Parathyroid adenoma (tissue), 2 donors: ENCODE results near the gene SSR2.

Experiments used
- H2AFZ ChIP-seq: fragments of 300-600 bp; sonication (generic); one replicate; pipeline ENCODE4 v1.7.0; 2017; ENCODE audit warnings: antibody characterized with exemption, mild to moderate bottlenecking
- H3K27ac ChIP-seq: fragments of 300-600 bp; sonication (generic); one replicate; pipeline ENCODE4 v1.7.0; 2017
- H3K27me3 ChIP-seq: fragments of 300-600 bp; sonication (generic); one replicate; pipeline ENCODE4 v1.7.0; 2017; ENCODE audit warnings: low read length; ENCODE audit not compliant: control insufficient read depth, insufficient read depth
- H3K36me3 ChIP-seq: fragments of 300-600 bp; sonication (generic); one replicate; pipeline ENCODE4 v1.7.0; 2017; ENCODE audit warnings: low read length; ENCODE audit not compliant: control insufficient read depth, insufficient read depth
- H3K4me1 ChIP-seq: fragments of 300-600 bp; sonication (generic); one replicate; pipeline ENCODE4 v1.7.0; 2017; ENCODE audit warnings: control low read depth
- H3K4me2 ChIP-seq: fragments of 300-600 bp; sonication (generic); one replicate; pipeline ENCODE4 v1.7.0; 2017; ENCODE audit warnings: low read length
- H3K4me3 ChIP-seq: fragments of 300-600 bp; sonication (generic); one replicate; pipeline ENCODE4 v1.7.0; 2017; ENCODE audit warnings: low read depth, low read length
- H3K79me2 ChIP-seq: fragments of 300-600 bp; sonication (generic); one replicate; pipeline ENCODE4 v1.7.0; 2017; ENCODE audit warnings: control low read depth
- H3K9ac ChIP-seq: fragments of 300-600 bp; sonication (generic); one replicate; pipeline ENCODE4 v1.7.0; 2017; ENCODE audit warnings: mild to moderate bottlenecking
- H3K9me3 ChIP-seq: fragments of 300-600 bp; sonication (generic); one replicate; pipeline ENCODE4 v1.7.0; 2017; ENCODE audit warnings: low read length; ENCODE audit not compliant: control insufficient read depth
- CTCF ChIP-seq: fragments of 300-600 bp; sonication (generic); IDR thresholded peaks from one replicate; pipeline ENCODE4 v1.7.0; 2017; ENCODE audit warnings: antibody characterized with exemption, mild to moderate bottlenecking
- donor health status: primary hyperparathyroidism.

SSR2 gene

GRCh38 chr1:156001662-156002171 is 19.0 kb downstream of the SSR2 start:
- Histone ChIP-seq H2AFZ (no peak overlapping the region), H3K9ac (no peak overlapping the region), H3K27me3 (no peaks in the 10 kb centered on the region), H3K27ac (no peak overlapping the region), H3K79me2 (no peaks in the 10 kb centered on the region), H3K4me3 (no peak overlapping the region), H3K4me1 (no peaks in the 10 kb centered on the region), H3K36me3 (no peaks in the 10 kb centered on the region), H3K4me2 (no peak overlapping the region), H3K9me3 (no peaks in the 10 kb centered on the region)
- TF ChIP-seq CTCF: no peak

- H3K27ac ChIP-seq: no peak overlapping the region
- H3K4me2 ChIP-seq: no peak overlapping the region
- H3K4me1 ChIP-seq: no peaks in the 10 kb centered on the region
- no peaks in the 10 kb centered on the region for H3K36me3 ChIP-seq
- no peak overlapping the region for H3K9ac ChIP-seq
- H2AFZ ChIP-seq: no peak overlapping the region
- H3K27me3 ChIP-seq: no peaks in the 10 kb centered on the region
- no peak for TF ChIP-seq CTCF
- H3K9me3 ChIP-seq: no peaks in the 10 kb centered on the region
- no peak overlapping the region for H3K4me3 ChIP-seq
- no peaks in the 10 kb centered on the region for H3K79me2 ChIP-seq
Observed at GRCh38 chr1:156001021-156001661, 19.6 kb downstream of the SSR2 start.

GRCh38 chr1:155999964-156000363 is 20.8 kb downstream of the SSR2 start:
- H3K36me3 ChIP-seq: no peaks in the 10 kb centered on the region
- H2AFZ ChIP-seq: no peak overlapping the region
- no peaks in the 10 kb centered on the region for H3K4me1 ChIP-seq
- no peak overlapping the region for H3K27ac ChIP-seq
- H3K4me3 ChIP-seq: no peak overlapping the region
- H3K9me3 ChIP-seq: no peaks in the 10 kb centered on the region
- H3K27me3 ChIP-seq: no peaks in the 10 kb centered on the region
- no peak overlapping the region for H3K9ac ChIP-seq
- no peaks in the 10 kb centered on the region for H3K79me2 ChIP-seq
- TF ChIP-seq CTCF: no peak
- no peak overlapping the region for H3K4me2 ChIP-seq

- Histone ChIP-seq H3K4me3 (no peak overlapping the region), H3K9ac (no peak overlapping the region), H3K9me3 (no peaks in the 10 kb centered on the region), H3K27ac (no peak overlapping the region), H3K79me2 (no peaks in the 10 kb centered on the region), H3K27me3 (no peaks in the 10 kb centered on the region), H3K36me3 (no peaks in the 10 kb centered on the region), H3K4me1 (no peaks in the 10 kb centered on the region), H2AFZ (no peak overlapping the region), H3K4me2 (no peak overlapping the region)
- TF ChIP-seq CTCF: no peak
Observed at GRCh38 chr1:155996166-155996565, 24.6 kb downstream of the SSR2 start.

- no peak overlapping the region for H3K27ac ChIP-seq
- no peak for TF ChIP-seq CTCF
Observed at GRCh38 chr1:155993595-155993994, 27.2 kb downstream of the SSR2 start.

More at GRCh38 chr1:155993595-155993994, 27.2 kb downstream of the SSR2 start:
- H3K4me3 ChIP-seq: no peak overlapping the region
- no peaks in the 10 kb centered on the region for H3K27me3 ChIP-seq
- H3K4me1 ChIP-seq: no peaks in the 10 kb centered on the region
- no peaks in the 10 kb centered on the region for H3K9me3 ChIP-seq
- H2AFZ ChIP-seq: no peak overlapping the region
- H3K36me3 ChIP-seq: no peaks in the 10 kb centered on the region
- H3K4me2 ChIP-seq: no peak overlapping the region
- no peak overlapping the region for H3K9ac ChIP-seq
- no peaks in the 10 kb centered on the region for H3K79me2 ChIP-seq
